NCI-H82 (cell line): ENCODE data around the gene TAC4.

Experiments
- DNase-seq: peaks from one replicate; lab custom pipeline; 2025; lab: John Stamatoyannopoulos, UW

TAC4 gene

DNA sequence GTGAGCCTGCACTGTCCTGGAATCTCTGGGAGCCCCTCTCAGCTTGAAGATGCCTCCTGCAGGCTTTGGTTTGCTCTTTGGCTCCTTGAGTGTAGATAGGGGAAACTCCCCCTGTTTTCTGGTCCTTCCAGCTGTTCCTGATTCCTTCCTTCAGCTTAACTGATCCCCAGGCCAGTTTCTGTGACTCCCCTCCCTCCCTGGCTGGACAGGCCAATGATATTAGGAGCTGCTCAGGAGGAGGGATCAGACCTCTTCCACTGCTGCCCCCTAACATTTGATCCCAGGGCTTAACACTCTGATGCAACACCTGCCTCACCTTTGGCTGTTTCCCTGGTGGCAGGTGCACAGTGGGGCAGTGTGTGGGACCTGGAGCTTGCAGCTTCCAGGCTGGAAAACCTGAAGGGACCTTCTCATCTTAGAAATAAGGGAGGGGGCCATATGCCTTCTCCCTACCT lies at the start of gene TAC4:
Gene TAC4 (minus strand): TSS at position 51 of the 455 bp plus-strand sequence. CDS start 52 bp downstream, outside the sequence.
- peak; percentile 51 for DNase-seq

DNA sequence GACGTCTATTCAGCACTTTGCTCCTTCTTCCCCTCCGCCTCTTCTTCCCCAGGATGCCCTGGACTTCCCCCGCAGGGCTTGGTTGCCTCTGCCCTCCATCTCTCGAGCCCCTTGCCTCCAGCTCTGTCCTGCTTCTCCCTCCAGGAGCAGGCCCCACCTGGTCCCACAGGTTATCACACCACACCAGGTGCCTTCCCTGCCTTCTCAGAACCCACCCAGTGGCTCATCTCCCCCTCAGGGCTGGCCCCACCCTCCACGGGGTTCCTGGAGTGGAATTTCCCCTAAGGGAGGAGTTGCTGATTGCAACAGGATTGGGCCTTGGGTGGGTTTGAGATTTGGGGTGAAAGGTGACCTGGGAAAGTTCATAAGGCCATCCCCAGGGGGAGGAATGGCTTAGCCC lies 49.0 kb upstream of the TAC4 start:
- DNase-seq, result no peak

GRCh38 chr17:49896222-49896621 lies 48.4 kb upstream of the TAC4 start:
- no peak for DNase-seq

GRCh38 chr17:49895812-49896211 lies 47.9 kb upstream of the TAC4 start:
- no peak for DNase-seq

GRCh38 chr17:49894761-49895160 lies 46.9 kb upstream of the TAC4 start:
- DNase-seq, result no peak

DNA sequence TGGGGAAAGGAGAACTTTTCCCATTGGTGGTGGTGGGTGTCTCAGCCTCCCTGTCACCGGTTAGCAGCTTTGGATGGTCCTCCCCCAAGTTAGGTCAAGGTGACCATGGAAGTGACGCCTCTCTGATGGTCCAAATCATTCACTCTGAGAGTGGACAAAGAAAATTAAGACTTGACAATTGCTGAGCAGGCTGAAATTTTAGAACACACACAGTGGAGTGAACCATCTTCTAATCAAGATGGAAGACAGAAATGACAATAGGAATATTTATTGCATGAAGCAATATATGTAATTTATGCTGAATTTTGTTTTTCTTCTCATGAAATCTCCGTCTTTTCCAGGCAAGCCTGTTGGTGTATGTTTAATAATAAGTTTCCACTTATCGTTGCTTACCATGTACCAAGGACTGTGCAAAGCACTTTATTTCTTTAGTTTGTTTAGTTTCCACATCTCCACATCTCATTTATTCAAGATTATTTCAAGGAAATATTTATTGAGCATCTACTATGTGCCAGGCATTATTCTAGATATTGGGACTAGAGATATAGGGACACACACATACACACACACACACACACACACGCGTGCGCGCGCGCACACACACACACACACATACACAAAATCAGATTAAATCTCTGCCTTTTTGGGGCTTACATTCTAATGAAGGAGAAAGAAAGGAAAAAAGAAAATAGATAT lies 44.0 kb upstream of the TAC4 start:
- no peak for DNase-seq

DNA sequence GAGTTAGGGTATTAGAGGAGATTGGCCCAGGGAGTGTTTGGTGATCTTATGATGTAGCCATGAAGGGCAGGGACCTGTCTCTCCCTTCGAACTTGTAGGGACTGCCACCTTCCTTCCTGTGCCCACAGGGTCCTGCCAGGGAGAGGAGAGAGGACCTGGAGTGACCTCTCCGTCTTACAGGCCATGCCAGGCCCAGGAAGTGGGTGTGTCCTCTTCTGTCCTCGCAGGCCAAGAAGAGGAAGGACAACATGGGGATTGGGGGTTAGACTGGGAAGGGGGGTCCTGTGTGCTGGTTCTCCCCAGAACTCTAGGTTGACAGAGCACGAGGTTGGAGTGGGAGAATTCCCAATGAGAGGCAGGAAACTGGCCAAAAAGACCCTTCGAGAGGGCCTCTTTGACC lies 43.4 kb upstream of the TAC4 start:
- DNase-seq, result no peak

DNA sequence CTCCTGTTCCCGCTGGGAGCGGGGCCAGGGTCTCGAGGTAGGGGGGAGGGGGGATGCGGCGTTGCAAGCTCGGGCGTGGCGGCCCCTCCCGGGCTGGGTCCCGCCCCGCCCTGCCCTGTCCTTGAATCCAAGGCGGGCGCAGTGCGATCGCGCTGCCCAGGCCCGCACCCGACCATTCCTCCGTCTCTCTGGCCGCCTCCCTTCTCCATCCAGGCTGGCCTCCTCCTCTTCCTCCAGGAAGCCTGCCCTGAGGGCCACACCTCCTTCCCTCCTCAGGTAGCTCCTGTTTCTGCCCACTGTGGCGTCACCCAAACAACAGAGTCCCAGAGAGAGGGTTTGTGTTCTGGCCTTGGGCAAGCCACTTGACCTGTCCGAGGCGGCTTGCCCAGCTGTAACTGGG lies 43.0 kb upstream of the TAC4 start:
- no peak for DNase-seq

DNA sequence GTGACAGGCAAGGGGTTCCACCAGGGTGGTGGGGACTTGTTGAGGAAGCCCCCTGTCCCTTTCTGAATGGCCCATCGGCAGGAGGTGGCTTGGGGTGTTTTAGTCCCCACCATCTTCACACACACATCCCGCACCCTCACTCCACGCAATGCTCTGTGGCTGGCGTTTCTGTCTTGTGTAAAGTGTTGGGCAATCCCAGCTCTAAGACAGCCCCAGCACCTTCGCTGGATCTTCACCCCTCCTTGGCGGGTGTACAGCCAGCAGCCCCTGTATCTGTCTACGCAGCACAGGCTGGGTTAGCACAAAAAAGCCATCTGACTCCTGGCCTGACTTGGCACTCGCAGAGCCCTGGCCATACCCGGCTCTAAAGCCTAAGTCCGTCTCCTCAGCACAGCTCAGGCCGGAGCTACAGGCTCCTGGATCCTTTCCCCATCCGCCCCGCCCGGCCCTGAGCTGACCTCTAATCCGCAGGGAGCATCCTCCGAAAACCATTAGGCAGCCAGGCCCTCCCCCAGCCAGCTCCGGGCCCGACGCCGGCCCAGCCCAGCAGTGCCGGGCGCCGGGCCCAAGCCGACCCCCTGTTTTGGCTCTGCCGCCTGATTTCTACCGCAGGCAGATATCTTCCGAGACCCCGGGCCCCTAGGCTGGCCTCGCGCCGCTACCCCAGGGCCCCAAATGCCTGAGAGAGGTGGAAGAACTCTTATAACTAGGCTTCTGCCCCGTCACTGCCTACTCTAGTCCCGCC lies 42.4 kb upstream of the TAC4 start:
- no peak for DNase-seq

DNA sequence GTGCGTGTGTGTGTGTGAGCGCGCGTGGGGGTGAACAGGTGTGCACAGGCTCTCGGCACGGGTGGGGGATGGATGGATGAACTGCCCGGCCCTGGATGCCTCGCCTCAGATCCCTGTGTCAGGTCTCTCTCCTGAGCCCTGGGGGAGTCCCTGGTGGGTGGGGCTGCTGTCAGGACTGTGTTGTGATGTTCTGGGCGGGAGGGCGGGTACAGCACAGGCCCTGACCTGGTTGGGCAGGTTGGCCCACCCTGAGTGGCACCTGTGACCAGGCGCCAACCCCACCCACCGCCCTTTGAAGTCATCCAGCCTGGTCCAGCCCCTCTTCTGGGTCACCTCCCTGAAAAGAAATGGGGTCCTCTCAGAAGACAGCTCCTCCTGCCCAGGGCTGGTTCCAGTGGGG lies 41.6 kb upstream of the TAC4 start:
- DNase-seq, result no peak

- no peak for DNase-seq
Observed at GRCh38 chr17:49887744-49888360, 40.0 kb upstream of the TAC4 start.

DNA sequence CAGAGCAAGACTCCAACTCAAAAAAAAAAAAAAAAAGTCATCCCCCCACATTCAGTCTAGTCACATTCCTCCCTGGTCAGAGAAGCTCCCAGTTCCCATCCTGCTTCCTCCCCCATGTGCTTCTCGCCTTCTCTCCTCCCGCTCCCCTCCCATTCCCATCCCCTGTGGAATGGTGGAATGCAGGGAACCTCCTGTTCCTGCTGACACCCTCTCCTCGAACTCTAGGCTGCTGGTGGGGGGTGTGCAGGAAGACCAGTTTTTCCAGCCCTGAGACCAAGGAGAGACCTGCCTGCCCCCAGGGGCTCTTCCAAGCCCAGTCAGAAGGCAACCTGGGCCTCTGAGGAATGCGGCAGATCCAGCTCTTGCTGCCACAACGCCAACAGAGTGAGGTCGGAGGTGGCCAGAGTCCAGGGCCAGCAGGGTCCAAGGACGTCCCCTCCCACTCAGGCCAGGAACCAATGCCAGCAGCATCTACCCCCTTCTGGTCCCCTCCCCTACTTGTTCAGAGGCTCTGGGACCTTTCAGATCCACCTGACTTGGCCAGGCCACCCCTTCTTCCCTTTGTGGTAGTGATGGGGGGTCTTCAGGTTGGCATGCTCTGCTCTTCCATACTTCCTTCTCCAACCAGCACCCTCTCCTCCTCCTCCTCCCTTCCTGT lies 39.3 kb upstream of the TAC4 start:
- DNase-seq, result no peak

- no peak for DNase-seq
Observed at GRCh38 chr17:49886036-49886435, 38.2 kb upstream of the TAC4 start.

- DNase-seq, result peak; percentile 49
Observed at GRCh38 chr17:49882434-49882833, 34.6 kb upstream of the TAC4 start.

GRCh38 chr17:49881054-49881402 lies 33.2 kb upstream of the TAC4 start:
- DNase-seq, result no peak

- DNase-seq, result peak; percentile 87
Observed at GRCh38 chr17:49880291-49881053, 32.6 kb upstream of the TAC4 start.

- DNase-seq, result no peak
Observed at GRCh38 chr17:49878931-49879904, 31.3 kb upstream of the TAC4 start.

- DNase-seq, result peak; percentile 71
Observed at GRCh38 chr17:49875685-49876084, 27.8 kb upstream of the TAC4 start.

- DNase-seq, result no peak
Observed at GRCh38 chr17:49874911-49875310, 27.0 kb upstream of the TAC4 start.

DNA sequence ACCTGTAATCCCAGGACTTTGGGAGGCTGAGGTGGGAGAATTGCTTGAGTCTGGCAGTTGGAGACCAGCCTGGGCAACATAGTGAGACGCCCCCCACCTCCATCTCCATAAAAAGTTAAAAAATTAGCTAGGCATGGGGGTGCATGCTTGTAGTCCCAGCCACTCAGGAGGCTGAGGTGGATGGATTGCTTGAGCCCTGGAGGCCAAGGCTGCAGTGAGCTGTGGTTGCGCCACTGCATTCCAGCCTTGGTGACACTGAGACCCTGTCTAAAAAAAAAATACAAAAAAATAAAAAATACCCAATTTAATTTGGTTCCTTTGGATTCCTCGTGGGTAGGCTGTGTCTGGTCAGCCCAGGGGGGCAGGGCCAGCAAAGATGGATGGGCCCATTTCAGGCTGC lies 26.1 kb upstream of the TAC4 start:
- DNase-seq, result no peak

DNA sequence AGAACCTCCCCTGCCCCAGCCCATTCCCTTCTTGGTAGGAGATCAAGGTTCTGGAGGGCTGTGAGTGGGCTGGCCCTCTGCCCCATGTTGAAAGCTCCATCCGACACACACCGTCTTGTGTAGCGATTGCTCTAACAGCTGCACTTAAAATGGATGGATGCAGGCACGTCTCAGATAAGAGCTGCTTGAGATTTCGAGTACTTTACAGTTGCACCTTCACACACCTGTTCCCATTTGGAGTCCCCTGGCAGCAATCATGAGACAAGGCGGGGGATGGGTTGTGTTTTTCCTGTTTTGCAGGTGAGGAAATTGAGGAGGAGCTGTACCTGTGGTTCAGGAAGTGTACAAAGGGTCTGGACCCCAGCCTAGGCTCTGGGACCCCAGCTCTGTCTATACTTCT lies 25.6 kb upstream of the TAC4 start:
- no peak for DNase-seq
